Adipocyte (in vitro differentiated cells): Measurements from ENCODE around the gene ANXA2.

ENCODE experiments used
- DNase-seq: peaks from one replicate; pipeline ENCODE4 v3.0.0-alpha.2; 2015; ENCODE audit warnings: low read depth
- H3K27me3 ChIP-seq: replicated peaks from 2 replicates; pipeline ENCODE4 v1.7.0; 2013; ENCODE audit warnings: mild to moderate bottlenecking, low read length, moderate library complexity; ENCODE audit not compliant: control insufficient read depth, insufficient read depth
- H3K36me3 ChIP-seq: 2 replicates; pipeline ENCODE4 v1.7.0; 2013; ENCODE audit warnings: low read length, mild to moderate bottlenecking, moderate library complexity; ENCODE audit not compliant: control insufficient read depth, insufficient read depth, severe bottlenecking
- H3K4me1 ChIP-seq: 2 replicates; pipeline ENCODE4 v1.7.0; 2013; ENCODE audit warnings: mild to moderate bottlenecking, low read length, moderate library complexity; ENCODE audit not compliant: control insufficient read depth, insufficient read depth
- H3K4me3 ChIP-seq: 2 replicates; pipeline ENCODE4 v1.7.0; 2013; ENCODE audit warnings: mild to moderate bottlenecking, low read length, moderate library complexity
- H3K9ac ChIP-seq: 2 replicates; pipeline ENCODE4 v1.7.0; 2013; ENCODE audit warnings: mild to moderate bottlenecking, low read length, moderate library complexity
- H3K9me3 ChIP-seq: 2 replicates; pipeline ENCODE4 v1.7.0; 2013; ENCODE audit warnings: mild to moderate bottlenecking, low read length, moderate library complexity; ENCODE audit not compliant: control insufficient read depth

The ANXA2 gene

DNA sequence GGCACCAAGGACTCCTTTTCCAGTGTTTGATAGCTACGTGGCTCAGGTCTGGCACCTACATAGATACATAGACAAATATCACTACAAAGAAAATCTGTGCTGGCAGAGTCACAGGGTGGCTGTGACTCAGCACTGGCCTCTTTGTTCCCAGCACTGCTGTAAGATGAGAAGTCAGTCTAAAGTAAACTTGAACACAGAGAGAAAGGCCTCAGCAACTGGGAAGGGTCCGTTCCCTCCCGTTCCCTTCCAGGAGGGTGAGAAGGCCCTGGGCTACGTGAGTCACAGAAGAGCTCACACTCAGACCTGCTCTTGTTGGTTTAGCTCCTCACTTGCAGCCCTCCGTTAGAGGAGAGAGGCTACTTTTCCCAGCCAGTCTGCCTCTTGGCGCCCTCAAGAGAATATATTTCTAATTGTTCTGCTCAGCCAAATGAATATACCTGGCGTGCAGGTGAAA is 23.1 kb downstream of the ANXA2 start:
- peaks cover 95% of the 10 kb centered on the region for H3K4me1 ChIP-seq
- H3K4me3 ChIP-seq: peak overlapping the region; percentile 28
- no peaks in the 10 kb centered on the region for H3K9me3 ChIP-seq
- H3K27me3 ChIP-seq: no peaks in the 10 kb centered on the region
- peak overlapping the region; percentile 82 for H3K9ac ChIP-seq
- peak; percentile 96 for DNase-seq
- peaks cover 74% of the 10 kb centered on the region for H3K36me3 ChIP-seq

DNA sequence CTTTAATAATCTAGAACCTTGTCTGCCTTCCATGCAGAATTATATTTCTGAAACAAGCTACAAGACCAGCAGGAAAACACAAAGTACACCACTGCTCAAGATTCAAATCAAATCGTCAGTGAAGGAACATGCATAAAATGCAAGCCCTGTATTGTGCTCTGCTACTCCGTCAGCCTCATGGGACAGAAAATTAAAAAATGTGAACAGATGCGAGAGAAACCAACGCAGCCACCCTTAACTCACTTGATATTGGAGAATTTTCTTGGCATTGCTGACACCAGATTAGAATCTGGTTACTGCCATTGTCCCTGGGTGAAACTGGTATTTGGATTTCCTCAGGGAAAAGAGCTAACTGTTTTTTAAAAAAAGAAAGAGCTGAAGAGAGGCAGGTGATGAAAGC is 23.6 kb downstream of the ANXA2 start:
- Histone ChIP-seq H3K27me3 (no peaks in the 10 kb centered on the region), H3K9ac (peak overlapping the region; percentile 82), H3K9me3 (no peaks in the 10 kb centered on the region), H3K4me3 (peak overlapping the region; percentile 28), H3K36me3 (peaks cover 74% of the 10 kb centered on the region), H3K4me1 (peaks cover 95% of the 10 kb centered on the region)
- no peak for DNase-seq

DNA sequence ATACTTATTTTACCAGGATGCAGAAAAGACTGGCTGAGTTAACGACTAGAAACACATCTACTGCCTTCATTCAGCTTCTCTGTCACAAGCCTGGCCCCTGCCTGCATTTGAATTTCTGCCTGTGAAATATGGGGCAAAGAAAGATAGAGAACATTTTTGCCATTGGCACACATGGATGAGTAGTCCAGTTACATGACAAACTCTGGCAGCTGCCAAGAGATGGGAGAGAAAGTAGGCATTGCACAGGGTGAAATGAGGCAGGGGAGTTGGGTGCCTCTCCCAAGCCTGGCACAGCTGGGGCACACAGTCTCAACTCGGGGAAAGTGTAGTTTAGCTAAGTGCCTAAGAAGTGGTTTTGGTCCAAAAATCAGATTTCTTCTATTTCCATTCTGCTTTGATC is 24.0 kb downstream of the ANXA2 start:
- H3K4me3 ChIP-seq: peak overlapping the region; percentile 28
- DNase-seq: no peak

DNA sequence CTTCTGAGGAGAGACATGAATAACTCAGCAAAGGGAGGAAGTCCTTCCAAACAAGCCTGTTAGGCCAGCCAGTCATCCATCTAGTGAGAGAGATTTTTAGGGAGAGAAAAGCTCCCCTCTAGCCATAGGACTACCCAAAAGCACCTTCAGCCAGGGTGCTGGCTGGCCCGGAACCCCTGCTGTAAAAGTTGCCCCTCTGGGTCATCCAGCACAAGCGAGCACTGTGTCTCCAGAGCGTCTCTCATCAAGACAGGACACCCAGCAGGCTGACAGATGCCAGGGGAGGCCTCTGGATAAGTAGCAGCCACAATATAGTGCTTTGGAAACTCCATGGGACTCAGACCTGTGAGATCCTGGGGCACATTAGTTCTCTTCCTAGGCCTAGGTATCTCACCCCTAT is 24.5 kb downstream of the ANXA2 start:
- H3K9me3 ChIP-seq: no peaks in the 10 kb centered on the region
- no peak for DNase-seq
- H3K27me3 ChIP-seq: no peaks in the 10 kb centered on the region
- H3K9ac ChIP-seq: peak overlapping the region; percentile 82
- H3K4me3 ChIP-seq: peak overlapping the region; percentile 28
- H3K4me1 ChIP-seq: peaks cover 97% of the 10 kb centered on the region
- peaks cover 79% of the 10 kb centered on the region for H3K36me3 ChIP-seq

More for the DNA sequence above, 24.0 kb downstream of the ANXA2 start:
- Histone ChIP-seq H3K27me3 (no peaks in the 10 kb centered on the region), H3K4me1 (peaks cover 97% of the 10 kb centered on the region), H3K36me3 (peaks cover 79% of the 10 kb centered on the region), H3K9ac (peak overlapping the region; percentile 82), H3K9me3 (no peaks in the 10 kb centered on the region)

DNA sequence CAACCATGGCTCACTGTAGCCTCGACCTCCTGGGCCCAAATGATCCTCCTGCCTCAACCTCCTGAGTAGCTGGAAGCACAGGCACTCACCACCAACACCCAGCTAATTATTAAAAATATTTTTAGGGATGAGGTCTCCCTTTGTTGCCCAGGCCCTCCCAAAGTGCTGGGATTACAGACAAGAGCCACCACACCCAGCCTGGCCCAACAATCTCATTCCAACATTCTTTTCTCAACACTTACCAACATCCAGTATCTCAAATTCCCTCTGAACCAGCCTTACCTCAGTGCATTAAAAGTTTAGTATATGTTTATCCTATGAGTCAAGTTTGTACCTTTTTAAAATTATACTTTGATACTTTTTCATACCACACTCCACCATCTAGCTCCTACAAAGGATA is 25.0 kb downstream of the ANXA2 start:
- H3K36me3 ChIP-seq: peaks cover 75% of the 10 kb centered on the region
- peaks cover 93% of the 10 kb centered on the region for H3K4me1 ChIP-seq
- no peak for DNase-seq
- H3K9ac ChIP-seq: peak overlapping the region; percentile 82
- no peaks in the 10 kb centered on the region for H3K9me3 ChIP-seq
- H3K4me3 ChIP-seq: no peak overlapping the region
- no peaks in the 10 kb centered on the region for H3K27me3 ChIP-seq

DNA sequence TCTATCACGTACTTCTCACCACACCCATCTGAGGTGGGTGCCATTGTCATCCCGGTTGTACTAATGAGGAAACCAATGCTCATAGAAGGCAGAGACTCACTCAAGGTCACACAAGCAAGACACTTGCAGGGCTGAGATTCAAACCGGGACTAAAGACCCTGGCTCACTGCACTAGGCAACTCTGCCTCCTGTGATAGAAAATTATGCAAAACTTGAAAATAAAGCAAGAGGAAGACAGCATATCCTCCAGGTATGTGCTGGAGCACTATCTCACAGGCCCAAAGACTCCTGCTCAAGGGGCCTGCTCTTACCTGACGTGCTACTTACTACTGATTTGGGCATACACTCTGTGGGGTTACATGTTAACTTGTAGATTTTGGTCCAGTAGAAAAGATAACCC is 25.6 kb downstream of the ANXA2 start:
- DNase-seq: no peak
- peak overlapping the region; percentile 82 for H3K9ac ChIP-seq
- H3K27me3 ChIP-seq: no peaks in the 10 kb centered on the region
- H3K9me3 ChIP-seq: no peaks in the 10 kb centered on the region
- H3K4me1 ChIP-seq: peaks cover 89% of the 10 kb centered on the region
- H3K4me3 ChIP-seq: peak overlapping the region; percentile 33
- H3K36me3 ChIP-seq: peaks cover 70% of the 10 kb centered on the region

DNA sequence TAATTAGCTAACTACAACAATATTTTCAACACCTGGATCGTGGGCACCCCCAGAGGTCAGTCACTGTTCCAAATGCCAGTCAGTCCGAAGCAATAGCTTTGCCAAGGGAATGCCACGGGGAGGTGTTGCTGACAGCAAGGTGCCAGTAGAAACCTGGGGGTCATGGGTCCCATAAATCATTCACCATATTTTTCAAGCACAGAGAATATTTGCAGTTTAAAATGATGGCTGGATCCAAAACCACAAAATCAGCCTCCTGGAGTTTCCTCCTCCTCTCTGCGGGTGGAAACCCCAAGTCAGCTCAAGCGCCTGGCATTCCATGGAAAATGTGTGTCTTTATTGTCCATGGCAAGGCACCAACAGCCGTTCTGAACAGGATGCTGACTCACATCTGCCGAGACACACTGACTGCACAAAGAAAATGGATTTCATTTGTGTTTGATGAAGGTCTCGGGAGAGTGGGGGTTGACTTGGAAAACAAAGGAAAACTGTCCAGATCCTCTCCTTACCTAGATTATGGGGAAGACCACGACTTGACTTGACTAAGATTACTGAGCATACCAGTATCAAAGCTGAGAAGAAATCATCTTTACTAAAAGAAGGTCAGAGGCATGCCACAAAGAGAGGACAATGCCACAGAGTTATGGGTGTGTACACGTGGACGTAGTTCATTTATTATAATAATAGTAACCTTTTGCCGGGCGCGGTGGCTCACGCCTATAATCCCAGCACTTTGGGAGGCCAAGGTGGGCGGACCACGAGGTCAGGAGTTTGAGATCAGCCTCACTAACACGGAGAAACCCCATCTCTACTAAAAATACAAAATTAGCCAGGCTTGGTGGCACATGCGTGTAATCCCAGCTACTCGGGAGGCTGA is 26.4 kb downstream of the ANXA2 start:
- peaks cover 62% of the 10 kb centered on the region for H3K36me3 ChIP-seq
- H3K4me1 ChIP-seq: peaks cover 80% of the 10 kb centered on the region
- peak; percentile 98 for DNase-seq

DNA sequence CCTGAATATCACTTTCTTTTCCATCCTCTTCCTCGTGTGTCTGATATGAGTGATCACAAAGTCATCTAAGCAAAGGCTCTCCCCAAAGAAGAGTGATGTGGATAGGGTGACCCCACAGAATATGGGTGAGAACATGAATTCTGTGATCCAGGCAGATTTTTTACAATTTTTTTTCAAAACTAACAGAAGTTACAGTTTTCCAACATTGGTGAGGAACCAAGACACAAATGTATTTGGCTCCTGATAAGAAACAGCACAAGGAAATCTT is 27.0 kb downstream of the ANXA2 start:
- H3K27me3 ChIP-seq: no peaks in the 10 kb centered on the region
- peaks cover 74% of the 10 kb centered on the region for H3K4me1 ChIP-seq
- no peaks in the 10 kb centered on the region for H3K9me3 ChIP-seq
- peaks cover 57% of the 10 kb centered on the region for H3K36me3 ChIP-seq
- peak overlapping the region; percentile 62 for H3K9ac ChIP-seq
- H3K4me3 ChIP-seq: no peak overlapping the region
- no peak for DNase-seq

More for the DNA sequence above, 26.4 kb downstream of the ANXA2 start:
- H3K4me3 ChIP-seq: peak overlapping the region; percentile 1
- H3K27me3 ChIP-seq: no peaks in the 10 kb centered on the region
- peak overlapping the region; percentile 82 for H3K9ac ChIP-seq
- no peaks in the 10 kb centered on the region for H3K9me3 ChIP-seq

DNA sequence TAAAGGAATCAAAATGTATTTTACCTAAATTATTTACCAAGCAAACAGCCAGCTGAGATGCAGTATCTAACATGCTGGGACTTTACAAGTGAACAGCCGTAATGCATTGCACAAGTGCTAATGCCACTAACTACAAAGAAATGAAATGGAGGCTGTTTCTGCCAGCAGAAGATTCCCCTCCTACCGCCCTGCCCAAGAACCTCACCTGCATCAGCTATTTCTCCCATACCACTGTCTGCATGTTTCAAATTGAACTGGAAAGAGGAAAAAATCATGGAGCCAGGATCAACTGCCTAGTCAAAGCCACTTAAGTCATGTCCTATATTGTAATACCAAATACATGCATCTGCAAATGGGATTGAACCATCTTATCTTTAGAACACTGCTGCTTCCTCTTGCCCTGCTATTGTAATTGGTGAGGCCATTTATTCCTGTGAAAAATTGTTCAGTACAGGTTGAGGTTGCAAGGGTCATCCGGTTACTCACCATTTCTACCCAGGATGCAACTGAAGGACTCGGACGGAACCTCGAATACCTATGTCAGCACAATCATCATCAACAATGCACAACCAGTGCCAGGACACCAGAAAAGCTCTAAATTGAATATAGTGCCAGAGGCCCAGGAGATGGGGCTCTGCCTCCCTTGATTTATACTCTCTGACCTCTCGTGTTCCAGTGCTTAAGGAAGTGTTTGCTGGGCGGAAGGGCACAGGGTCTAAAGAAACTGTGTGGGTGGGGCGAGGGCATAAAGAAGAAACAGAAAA is 27.5 kb downstream of the ANXA2 start:
- Histone ChIP-seq H3K9ac (peak overlapping the region; percentile 62), H3K36me3 (peaks cover 54% of the 10 kb centered on the region), H3K4me3 (no peak overlapping the region), H3K27me3 (no peaks in the 10 kb centered on the region), H3K4me1 (peaks cover 71% of the 10 kb centered on the region), H3K9me3 (no peaks in the 10 kb centered on the region)
- DNase-seq: no peak

DNA sequence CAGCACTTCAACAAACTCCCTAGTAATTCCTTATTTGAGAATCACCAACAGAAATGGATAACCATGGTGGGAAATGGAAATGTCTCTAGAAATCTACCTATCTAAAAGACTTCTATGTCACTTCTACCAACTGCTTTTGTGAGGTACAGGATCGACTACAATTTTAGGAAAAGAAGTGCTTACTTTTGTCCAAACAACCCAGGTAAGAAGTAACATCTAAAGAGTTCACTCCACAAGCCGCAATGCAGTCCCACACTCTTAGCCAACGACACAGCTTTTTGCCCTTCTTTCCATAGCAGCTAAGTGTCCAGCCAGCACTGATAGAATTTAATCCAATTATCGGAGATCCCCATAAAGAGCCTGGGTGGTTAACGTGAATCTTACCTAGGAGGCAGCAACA is 28.1 kb downstream of the ANXA2 start:
- peak overlapping the region; percentile 62 for H3K9ac ChIP-seq
- no peaks in the 10 kb centered on the region for H3K27me3 ChIP-seq
- DNase-seq: no peak
- H3K36me3 ChIP-seq: peaks cover 55% of the 10 kb centered on the region
- H3K9me3 ChIP-seq: no peaks in the 10 kb centered on the region
- H3K4me1 ChIP-seq: peaks cover 70% of the 10 kb centered on the region
- H3K4me3 ChIP-seq: no peak overlapping the region

DNA sequence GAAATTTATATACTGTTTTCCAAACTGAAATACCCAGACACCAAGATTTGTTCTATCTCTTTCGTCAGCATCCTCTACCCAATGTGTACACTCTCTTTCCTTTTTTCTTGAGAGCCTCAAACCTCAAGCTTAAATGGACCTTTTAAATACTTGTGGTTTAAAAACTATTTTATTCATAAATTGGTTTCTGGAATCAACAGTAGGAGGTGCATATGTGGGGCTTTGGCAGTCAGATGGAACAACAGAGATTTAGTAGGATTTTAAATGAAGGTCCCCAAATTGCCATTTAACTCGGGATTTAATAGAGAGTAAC is 33.2 kb downstream of the ANXA2 start:
- DNase-seq: no peak
- peaks cover 69% of the 10 kb centered on the region for H3K36me3 ChIP-seq
- peaks cover 69% of the 10 kb centered on the region for H3K4me1 ChIP-seq
- no peaks in the 10 kb centered on the region for H3K27me3 ChIP-seq
- no peak overlapping the region for H3K4me3 ChIP-seq
- H3K9ac ChIP-seq: peak overlapping the region; percentile 66
- H3K9me3 ChIP-seq: no peaks in the 10 kb centered on the region
